ENCODE data around the gene PLEKHA4. TPM values are rescaled to one million over a fixed set of nuclear protein-coding genes. Genes with fewer than 3 reads are reported as not detected.

The PLEKHA4 gene
- total RNA-seq, 2 donors from 2014 or later, result 6.5 to 21.1 TPM

DNA sequence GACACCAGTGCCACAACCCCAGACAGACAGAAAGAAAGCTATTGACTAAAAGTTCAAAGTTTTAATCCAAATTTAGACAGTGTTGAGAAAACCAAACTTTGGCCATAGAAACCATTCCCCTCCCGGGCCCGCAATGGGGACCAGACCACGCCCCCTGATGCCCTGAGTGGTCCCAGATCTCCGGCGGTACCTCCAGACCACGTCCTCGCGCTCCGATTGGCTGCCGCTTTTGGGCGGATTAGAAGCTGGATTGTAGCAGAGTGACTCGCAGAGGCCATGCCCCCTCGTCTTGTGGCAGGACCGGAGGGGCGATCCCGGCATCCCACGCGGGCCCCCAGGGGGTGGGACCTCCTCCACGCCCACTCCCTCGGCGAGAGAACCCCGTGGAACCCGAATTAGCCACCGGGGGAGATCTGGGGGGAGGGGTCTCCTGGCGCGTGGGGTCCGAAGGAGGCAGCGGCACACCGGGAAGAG, 31.3 kb downstream of the PLEKHA4 start:
- Histone ChIP-seq H3K27ac (no peak overlapping the region), H3K27me3 (no peaks in the 10 kb centered on the region), H3K4me3 (no peak overlapping the region), H3K9me3 (no peaks in the 10 kb centered on the region), H3K4me1 (peaks cover 22% of the 10 kb centered on the region), H3K36me3 (replicated peaks in 1 of 2; ENCODE audit: insufficient read depth in 1 of 2, low read depth in 2 of 2) (no peaks in the 10 kb centered on the region)
- TF ChIP-seq, protein P1, sequence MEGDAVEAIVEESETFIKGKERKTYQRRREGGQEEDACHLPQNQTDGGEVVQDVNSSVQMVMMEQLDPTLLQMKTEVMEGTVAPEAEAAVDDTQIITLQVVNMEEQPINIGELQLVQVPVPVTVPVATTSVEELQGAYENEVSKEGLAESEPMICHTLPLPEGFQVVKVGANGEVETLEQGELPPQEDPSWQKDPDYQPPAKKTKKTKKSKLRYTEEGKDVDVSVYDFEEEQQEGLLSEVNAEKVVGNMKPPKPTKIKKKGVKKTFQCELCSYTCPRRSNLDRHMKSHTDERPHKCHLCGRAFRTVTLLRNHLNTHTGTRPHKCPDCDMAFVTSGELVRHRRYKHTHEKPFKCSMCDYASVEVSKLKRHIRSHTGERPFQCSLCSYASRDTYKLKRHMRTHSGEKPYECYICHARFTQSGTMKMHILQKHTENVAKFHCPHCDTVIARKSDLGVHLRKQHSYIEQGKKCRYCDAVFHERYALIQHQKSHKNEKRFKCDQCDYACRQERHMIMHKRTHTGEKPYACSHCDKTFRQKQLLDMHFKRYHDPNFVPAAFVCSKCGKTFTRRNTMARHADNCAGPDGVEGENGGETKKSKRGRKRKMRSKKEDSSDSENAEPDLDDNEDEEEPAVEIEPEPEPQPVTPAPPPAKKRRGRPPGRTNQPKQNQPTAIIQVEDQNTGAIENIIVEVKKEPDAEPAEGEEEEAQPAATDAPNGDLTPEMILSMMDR (IDR thresholded peaks at IDR 0.05), result no peak
- TF ChIP-seq POLR2A (IDR thresholded peaks at IDR 0.05), result no peak
- ATAC-seq (peak; percentile 19), DNase-seq (peak; percentile 31 to 70 (median 56))
- 30 to 58% methylated on average over 6 to 29 of the region's 29 CpGs for WGBS, 2 donors
- intact Hi-C loops (cut with DNase I), result loop anchor here (10.0 kb wide), 1 partner anchor 182 kb away; no protein-coding TSS in a partner anchor

DNA sequence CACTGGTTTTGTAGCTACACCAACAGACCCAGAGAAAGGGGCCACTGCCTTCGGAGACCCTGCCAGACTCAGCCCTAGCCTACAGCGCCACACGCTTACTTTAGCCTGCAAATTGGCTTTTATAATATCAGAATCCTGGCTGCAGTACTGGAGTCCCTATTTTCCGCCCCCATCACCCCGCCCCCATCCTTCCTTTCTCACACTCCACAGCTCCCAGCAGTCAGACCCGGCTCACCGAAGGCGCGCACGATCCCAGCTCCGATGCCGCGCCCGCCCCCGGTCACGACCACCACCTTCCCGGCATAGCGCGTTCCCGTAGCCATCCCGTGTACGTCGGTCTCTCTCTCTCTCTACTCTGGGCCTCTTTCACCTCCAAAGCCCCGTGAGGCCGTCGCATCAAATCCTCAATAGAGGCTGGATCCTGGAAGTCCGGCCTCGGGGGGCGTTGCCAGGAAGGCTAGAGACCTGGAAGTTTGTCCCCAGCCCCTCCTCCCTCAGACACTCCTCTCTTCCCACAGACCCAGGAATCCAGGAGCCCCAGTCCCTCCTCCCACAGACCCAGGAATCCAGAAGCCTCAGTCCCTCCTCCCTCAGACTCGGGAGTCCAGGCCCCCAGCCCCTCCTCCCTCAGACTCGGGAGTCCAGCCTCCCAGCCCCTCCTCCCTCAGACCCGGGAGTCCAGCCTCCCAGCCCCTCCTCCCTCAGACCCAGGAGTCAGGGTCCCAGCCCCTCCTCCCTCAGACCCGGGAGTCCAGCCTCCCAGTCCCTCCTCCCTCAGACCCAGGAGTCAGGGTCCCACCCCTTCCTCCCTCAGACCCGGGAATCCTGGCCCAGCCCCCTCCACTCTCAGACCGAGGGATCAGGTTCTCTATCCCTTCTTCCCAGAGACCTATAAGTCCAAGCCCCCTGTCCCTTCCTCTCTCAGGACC, 32.1 kb downstream of the PLEKHA4 start, which contains the start of gene HSD17B14:
Gene HSD17B14 (minus strand): TSS at position 403 of the 929 bp plus-strand sequence. CDS start 80 bp downstream, at position 323.
- no peaks in the 10 kb centered on the region for H3K36me3 ChIP-seq (replicated peaks in 1 of 2; ENCODE audit: insufficient read depth in 1 of 2, low read depth in 2 of 2)
- WGBS, 2 donors, result 18 to 20% methylated on average over 31 to 35 of the region's 35 CpGs
- no peaks in the 10 kb centered on the region for H3K9me3 ChIP-seq
- intact Hi-C loops (cut with DNase I), result loop anchor here (10.0 kb wide), 1 partner anchor 182 kb away; no protein-coding TSS in a partner anchor
- peaks cover 22% of the 10 kb centered on the region for H3K4me1 ChIP-seq
- peak within 1 kb of the TSS in 2 of 4 donors; percentile 30 to 47 for H3K27ac ChIP-seq
- DNase-seq, result peak in 2 of 4 donors; percentile 22 to 23
- no peaks in the 10 kb centered on the region for H3K27me3 ChIP-seq
- ATAC-seq, result no peak
- TF ChIP-seq POLR2A (IDR thresholded peaks at IDR 0.05), result peak in 1 of 3 donors; percentile 3
- TF ChIP-seq, protein P1 (IDR thresholded peaks at IDR 0.05), result no peak
- H3K4me3 ChIP-seq, result no peak within 1 kb of the TSS

DNA sequence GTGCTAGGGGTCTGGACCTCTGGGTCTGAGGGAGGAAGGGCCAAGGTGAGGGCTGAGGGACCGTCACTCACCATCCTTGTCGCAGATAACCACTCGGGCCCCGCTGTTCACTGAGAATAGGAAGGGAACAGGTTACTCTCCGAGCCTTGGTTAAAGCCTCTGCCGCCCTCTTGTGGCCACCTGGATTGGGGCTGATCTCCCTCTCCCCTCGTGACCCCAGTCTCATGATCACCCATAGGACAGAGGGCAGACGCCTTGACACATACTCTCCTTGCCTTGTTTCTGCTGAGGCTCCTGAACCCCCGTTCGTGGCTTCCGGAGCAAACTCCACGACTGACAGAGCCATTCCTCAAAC, 32.7 kb downstream of the PLEKHA4 start:
- WGBS, 2 donors, result 0% methylated on average over 6 to 12 of the region's 12 CpGs
- intact Hi-C loops (cut with DNase I), result loop anchor here (10.0 kb wide), 1 partner anchor 181 kb away; no protein-coding TSS in a partner anchor

GRCh38 chr19:48833977-48834376, 34.4 kb downstream of the PLEKHA4 start:
- intact Hi-C loops (cut with DNase I), result loop anchor here (5.0 to 10.0 kb wide), 2 partner anchors 37 to 179 kb away; no protein-coding TSS in a partner anchor
- Histone ChIP-seq H3K4me3 (no peak overlapping the region), H3K27ac (no peak overlapping the region), H3K9me3 (no peaks in the 10 kb centered on the region), H3K36me3 (replicated peaks in 1 of 2; ENCODE audit: insufficient read depth in 1 of 2, low read depth in 2 of 2) (no peaks in the 10 kb centered on the region), H3K27me3 (no peaks in the 10 kb centered on the region), H3K4me1 (peaks cover 27% of the 10 kb centered on the region)
- WGBS, 2 donors, result 73 to 82% methylated on average over 5 of the region's 5 CpGs
- TF ChIP-seq, protein P1 (IDR thresholded peaks at IDR 0.05), result no peak
- TF ChIP-seq POLR2A (IDR thresholded peaks at IDR 0.05), result no peak
- ATAC-seq (no peak), DNase-seq (no peak)

More for the DNA sequence above, 32.7 kb downstream of the PLEKHA4 start:
- peaks cover 22% of the 10 kb centered on the region for H3K4me1 ChIP-seq
- H3K27me3 ChIP-seq, result no peaks in the 10 kb centered on the region
- no peaks in the 10 kb centered on the region for H3K36me3 ChIP-seq (replicated peaks in 1 of 2; ENCODE audit: insufficient read depth in 1 of 2, low read depth in 2 of 2)
- ATAC-seq (peak; percentile 97), DNase-seq (peak; percentile 95 to 98 (median 96))
- peak overlapping the region in 2 of 4 donors; percentile 30 to 47 for H3K27ac ChIP-seq
- no peak overlapping the region for H3K4me3 ChIP-seq
- peak in 2 of 3 donors; percentile 6 to 29 for TF ChIP-seq POLR2A (IDR thresholded peaks at IDR 0.05)
- TF ChIP-seq, protein P1 (IDR thresholded peaks at IDR 0.05), result peak; percentile 80 to 98 (median 96)
- no peaks in the 10 kb centered on the region for H3K9me3 ChIP-seq
